GM18508 (cell line): Measurements from ENCODE around the gene ATG2A.

Experiments
- ATAC-seq: cut with Tn5 transposase; IDR thresholded peaks from one replicate; pipeline ENCODE4 v1.9.1; 2021; ENCODE audit warnings: moderate number of reproducible peaks; ENCODE audit not compliant: insufficient read depth, unreplicated experiment

The ATG2A gene

DNA sequence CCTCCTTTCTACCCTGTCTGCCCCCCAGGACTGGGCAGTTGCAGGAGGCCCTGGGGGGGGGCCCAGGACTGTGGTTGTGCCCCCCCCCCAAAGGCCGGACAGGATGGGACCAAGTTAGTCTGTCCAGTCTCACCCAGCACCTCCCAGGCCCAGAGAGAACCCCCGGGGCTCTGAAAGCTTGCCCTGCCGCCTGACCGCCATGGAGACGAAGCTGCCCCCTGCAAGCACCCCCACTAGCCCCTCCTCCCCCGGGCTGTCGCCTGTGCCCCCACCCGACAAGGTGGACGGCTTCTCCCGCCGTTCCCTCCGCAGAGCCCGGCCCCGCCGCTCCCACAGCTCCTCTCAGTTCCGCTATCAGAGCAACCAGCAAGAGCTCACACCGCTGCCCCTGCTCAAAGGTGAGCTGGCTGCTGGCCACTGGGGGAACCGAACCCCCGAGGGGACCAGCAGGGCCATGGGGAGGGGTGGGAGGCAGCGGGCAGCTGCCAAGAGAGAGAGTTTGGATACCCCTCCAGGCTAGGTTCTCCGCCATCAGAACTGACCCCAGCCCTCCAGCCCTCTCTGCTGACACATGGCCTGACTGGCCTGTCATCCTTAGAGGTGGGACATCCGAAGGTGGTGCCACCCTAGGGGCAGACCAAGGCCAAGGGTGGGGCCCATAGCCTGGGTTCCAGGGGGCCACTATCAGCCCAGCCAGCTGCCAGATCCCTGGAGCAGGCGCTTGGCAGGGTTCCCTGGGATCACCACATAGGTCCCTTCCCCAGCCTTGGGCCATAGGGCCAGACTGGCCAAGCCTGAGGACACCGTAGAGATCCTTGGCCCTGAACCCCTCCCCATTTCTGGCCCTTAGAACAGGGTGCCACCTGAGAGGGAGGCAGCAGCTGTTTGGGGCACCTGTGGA, 8.8 kb upstream of the ATG2A start:
- ATAC-seq = no peak

DNA sequence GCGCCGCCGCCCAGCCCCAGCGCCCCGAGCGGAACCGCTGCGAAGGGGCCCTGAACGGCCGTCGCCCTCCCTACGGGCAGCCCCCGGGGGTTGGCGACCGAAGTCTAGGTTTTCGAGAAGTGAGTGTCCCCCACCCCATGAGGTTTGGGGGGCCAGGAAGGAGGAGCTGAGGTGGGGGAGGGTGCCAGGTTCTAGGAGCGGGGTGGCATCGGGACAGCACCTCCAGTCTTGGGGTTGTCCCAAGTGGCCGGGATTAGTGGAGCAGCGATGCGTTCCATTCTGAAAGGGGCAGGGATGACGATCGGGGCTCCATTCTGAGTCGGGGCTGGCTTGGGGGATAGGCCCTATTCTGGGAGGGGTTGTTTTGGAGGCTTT, 7.9 kb upstream of the ATG2A start:
- no peak for ATAC-seq

DNA sequence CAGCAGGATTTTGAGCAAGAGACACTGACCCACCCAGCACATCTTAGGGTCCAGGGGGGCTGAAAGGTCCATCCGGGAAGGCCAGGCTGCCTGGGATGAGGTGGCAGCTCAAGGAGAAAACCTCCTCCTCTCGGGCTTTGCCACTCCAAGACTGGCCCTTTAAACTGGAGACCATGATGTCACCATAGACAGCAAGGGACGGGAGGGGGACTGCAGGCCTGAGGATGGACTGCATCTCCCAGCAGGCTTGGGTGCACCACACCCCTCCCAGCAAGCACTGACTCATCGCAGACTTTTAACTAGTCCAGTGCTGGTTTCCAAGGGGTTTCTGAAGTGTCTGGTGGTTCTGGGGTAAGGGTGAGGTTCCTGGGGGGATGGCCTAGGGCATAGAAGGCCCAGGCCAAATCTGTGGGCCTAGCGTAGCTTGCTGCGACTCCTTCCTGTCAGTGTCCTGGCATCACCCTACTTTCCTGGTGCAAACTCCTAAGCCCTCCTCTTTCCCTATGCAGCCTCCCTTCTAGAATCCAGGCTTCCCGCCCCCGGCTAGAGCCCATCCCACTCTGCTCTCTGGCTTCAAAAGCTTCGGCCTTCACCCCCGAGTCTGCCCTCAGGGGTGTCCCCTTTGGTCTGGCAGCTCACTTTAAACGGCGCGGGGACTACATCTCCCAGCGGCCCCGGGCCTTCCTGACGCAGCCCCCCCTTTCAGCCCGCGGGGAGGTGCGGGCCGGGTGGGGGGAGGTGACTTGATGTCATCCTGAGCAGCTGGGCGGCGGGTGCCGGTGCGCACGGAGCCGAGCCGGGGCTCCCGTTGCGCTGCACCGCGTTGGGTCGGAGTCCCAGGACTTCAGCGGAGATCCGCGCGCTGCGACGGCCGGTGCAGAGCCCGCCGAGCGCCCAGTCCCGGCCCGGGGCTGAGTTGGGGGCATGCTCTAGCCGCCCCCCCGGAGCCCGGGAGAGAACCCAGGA, 7.2 kb upstream of the ATG2A start, which contains the start of gene PPP2R5B:
Gene PPP2R5B, plus strand, starts transcription at position 746 of the 966 bp plus-strand sequence. CDS start 1,046 bp downstream, outside the sequence.
- peak; percentile 46 for ATAC-seq

GRCh38 chr11:64923151-64923661, 6.2 kb upstream of the ATG2A start:
- no peak for ATAC-seq

DNA sequence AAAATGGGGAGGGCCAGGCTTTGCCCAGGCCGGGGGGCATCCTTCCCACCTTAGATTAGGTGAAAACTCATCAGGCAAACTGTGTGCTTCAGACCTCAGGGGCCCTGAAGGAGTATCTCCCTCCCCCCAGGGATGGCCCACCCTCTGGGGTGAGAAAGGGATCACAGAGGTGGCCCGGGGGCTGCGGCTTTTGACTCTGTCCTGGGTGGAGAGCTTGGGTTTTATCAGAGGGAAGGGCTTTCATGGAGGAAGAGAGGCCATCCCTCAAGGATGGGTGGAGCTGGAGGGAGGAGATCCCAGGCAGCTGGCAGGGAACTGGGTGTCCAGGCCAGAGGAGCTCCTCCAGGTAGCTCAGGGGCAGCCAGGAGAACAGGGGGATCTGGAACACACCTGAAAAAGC, 4.4 kb upstream of the ATG2A start:
- ATAC-seq = no peak

DNA sequence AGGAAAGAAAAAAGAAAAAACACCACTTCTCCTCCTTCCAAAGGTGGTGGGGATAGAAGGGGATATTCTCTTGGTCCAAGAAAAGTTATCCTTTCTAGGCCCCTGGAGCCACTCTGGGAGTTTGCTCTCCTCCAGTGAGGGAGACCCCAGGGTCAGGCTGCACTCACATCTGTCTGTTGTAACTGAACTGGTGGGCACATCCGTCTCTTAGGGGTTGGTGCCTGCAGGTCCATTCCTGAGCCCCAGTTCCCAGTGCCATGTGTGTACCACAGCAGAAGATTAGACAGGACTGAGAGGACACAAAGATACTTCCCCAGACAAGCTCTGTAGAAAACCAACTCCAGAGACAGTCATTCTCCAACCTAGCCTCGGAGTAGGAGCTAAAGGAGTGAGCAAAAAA, 3.1 kb upstream of the ATG2A start:
- no peak for ATAC-seq

DNA sequence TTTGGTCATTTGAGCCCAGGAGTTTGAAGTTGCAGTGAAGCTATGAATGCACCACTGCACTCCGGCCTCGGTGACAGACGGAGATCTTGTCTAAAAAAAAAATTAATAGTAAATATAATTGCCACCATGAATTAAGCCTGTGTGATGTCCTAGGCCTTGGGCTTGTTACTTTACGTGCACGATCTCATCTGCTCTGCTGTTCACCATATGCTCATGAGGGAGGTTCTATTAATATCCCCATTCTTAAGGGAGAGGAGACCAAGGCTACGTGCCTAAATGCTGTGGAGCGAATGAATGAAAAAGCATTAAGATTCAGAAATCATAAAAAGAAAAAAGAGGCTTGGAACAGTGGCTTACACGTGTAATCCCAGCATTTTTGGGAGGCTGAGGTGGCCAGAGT, 2.6 kb upstream of the ATG2A start:
- ATAC-seq = no peak

DNA sequence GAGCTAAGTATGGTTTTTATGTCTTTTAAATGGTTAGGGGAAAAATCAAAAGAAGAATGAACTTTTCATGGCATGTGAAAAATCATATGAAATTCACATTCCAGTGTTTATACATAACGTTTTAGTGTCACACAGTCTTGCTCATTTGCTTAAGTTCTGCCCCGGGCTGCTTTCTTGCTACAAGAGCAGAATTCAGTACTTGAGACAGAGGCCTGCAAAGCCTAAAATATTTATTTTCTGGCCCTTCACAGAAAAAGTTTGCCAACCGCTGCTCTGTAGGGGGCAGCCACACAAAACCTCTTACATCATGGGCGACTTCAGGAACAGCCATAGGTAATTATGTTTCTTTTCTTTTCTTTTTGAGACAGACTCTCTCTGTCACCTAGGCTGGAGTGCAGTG, 1.0 kb upstream of the ATG2A start:
- ATAC-seq = no peak

DNA sequence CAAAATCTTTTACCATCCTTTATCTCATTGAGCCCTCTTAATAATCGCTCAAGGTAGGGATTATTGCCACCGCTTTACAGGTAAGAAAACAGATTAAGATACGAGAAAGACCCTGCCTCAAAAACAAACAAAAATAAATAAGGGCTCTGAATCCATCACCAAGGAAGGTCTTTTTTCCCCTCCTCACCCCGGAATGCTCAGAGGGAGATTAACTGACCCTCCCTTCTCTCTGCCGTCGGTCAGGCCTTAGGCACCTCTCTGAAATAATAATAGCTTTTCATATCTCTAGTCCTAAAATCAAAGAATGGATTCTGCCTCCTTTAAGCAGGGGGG, 620 bp upstream of the ATG2A start:
- no peak for ATAC-seq

DNA sequence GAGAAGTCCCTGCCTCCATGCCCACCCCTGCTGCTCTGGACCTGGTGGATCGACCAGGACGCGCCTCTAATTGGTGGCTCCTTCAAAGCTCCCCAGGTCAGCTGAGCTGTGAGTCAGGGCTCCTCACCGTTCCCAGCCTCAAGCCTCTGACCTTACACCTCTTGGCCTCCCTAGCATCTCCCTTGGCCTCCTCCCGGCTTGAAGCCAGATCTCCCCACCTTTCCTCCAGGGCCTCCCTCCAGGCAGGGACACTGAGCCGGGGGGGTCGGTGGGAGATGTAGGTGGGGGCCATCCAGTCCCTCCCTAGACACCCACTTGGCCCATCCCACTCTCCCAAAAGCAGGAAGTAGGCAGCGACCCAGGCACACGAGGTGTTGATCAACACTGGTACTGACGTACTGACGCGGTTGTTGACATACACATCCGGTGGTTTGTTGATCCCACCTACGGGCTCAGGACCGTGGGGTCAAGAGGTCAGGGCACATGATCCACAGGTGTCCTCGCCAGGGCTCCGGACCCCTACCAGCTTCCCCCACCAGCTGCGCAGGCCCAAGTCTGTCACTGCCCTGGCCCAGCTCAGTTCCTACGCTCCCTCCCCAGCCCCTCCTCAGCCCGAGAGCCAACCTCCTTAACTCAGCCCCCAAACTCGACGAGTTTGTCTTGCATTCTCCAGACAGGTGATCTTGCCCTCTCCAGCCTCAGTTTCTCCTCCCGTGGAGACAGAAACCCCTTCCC, 802 bp downstream of the ATG2A start:
- no peak for ATAC-seq

GRCh38 chr11:64915376-64915887, 1.6 kb downstream of the ATG2A start:
- no peak for ATAC-seq

DNA sequence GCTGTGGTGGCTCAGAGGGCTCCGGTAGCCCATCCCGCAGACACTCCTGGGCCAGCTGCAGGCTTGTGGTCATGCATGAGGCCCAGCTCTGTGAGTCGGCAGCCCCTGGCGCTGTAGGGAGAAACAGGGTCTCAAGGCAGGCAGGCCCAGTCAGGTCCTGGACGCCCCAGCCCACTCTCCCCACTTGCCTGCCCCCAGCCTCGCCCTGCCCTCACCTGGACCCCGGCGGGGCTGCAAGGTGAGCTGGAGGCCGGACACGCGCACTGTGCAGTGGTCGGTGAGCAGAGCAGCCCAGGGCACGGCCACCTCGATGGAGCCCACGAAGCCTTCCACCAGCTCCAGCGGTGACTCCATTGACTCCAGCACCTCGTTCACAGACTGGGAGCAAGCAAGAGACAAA, 2.9 kb downstream of the ATG2A start:
- ATAC-seq = no peak

GRCh38 chr11:64913171-64913727, 3.8 kb downstream of the ATG2A start:
- ATAC-seq = no peak

GRCh38 chr11:64911689-64912088, 5.3 kb downstream of the ATG2A start:
- ATAC-seq = no peak

DNA sequence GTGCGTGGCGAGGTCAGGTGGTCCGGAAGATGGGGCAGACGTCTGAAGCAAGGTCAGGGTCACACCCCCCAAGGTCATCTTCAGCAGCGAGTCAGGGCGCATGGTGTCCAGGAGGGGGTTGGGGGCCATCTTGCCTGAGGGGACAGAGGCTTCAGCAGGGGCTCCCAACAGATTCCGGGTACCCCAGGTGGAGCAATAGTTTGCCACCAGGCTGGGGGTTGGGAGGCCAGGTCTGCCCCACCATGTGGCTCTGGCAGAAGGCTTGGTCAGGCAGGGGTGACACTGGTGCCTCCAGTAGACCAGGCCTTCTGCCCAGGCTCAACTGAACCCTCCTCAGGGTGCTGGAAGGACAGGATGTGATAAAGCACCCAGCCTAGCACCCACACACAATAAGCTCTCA, 5.9 kb downstream of the ATG2A start:
- no peak for ATAC-seq

DNA sequence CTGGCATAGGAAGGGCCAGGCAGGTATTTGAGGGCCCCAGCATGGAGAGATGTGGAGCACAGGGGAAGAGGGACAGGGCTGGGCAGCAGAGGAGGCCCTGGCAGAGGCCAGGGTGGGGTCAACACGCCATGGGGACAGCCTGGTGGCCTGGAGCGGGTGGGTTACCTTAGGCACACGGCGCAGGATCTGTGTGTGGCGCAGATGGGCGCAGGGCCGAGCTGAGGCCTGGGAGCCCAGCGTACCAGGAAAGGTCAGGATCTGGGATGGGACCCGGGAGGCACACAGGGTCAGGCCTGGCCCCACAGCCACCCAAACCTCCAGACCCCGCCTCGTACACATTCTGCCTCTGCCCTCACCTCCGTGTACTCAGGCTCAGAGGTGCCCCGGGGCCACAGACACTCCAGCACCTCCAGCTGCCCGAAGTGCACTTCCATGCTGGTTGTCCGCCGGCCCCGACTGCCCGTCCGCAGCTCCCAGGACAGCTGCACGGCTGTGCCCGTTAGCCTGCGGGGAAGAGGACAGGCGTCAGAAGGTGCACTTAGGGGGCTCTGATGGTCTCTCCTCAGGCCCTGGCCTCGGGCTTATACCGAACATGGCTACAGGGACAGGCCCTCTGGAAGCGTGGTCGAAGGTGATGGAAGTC, 6.4 kb downstream of the ATG2A start:
- ATAC-seq = no peak

- no peak for ATAC-seq
These were observed 7.2 kb downstream of the ATG2A start for GRCh38 chr11:64909653-64910343.

DNA sequence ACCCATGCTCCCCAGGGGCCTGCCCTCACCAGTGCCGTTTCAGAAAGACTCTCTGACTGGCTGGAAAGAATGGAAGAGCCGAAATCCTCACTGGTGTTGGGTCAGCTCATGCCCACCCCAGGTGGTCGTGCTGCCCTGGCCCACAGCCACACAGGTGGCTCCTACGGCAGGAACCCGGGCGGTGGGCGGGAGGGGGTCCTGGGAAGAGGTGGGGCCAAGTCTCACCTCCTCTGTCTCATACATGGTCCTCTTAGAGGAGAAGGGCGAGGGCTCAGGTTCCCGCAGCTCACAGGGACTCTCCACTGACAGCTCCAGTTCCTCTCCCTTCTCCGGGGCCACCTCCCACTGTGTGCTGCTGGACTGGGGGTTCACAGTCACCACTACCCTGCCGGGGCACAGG, 8.2 kb downstream of the ATG2A start:
- ATAC-seq = no peak

DNA sequence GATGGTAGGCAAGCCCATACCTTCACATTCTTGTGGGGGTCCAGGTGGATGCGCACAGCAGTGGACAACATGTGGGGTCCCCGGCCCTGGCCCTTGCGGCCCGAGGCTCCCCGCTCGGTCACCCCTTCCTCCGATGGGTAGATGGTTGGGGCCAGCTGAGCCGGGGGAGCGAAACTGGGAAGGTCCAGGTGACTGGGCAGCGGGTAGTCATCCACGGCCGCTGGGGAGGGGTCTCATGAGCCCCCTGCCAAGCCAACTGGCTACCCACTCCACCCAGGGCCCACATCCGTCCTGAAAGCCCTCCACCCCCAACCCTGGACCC, 10.7 kb downstream of the ATG2A start:
- ATAC-seq = no peak
